ENCODE data around the gene HOXB9.

GRCh38 chr17:48630009-48630924 lies 4.1 kb upstream of the HOXB9 start:
- no peak for TF ChIP-seq POLR2A (IDR thresholded peaks at IDR 0.05)
- TF ChIP-seq, protein P1, sequence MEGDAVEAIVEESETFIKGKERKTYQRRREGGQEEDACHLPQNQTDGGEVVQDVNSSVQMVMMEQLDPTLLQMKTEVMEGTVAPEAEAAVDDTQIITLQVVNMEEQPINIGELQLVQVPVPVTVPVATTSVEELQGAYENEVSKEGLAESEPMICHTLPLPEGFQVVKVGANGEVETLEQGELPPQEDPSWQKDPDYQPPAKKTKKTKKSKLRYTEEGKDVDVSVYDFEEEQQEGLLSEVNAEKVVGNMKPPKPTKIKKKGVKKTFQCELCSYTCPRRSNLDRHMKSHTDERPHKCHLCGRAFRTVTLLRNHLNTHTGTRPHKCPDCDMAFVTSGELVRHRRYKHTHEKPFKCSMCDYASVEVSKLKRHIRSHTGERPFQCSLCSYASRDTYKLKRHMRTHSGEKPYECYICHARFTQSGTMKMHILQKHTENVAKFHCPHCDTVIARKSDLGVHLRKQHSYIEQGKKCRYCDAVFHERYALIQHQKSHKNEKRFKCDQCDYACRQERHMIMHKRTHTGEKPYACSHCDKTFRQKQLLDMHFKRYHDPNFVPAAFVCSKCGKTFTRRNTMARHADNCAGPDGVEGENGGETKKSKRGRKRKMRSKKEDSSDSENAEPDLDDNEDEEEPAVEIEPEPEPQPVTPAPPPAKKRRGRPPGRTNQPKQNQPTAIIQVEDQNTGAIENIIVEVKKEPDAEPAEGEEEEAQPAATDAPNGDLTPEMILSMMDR (IDR thresholded peaks at IDR 0.05), result no peak
